ENCODE results near the gene TRERF1.
"Not testable (repeated sequence)": the region's sequence is repeated elsewhere in the genome, so short reads cannot be mapped to it uniquely, and the experiment has no call there.

TRERF1 gene

GRCh38 chr6:42454428-42454791 lies 2.7 kb upstream of the TRERF1 start:
- Mint-ChIP-seq H3K9me3 (no peaks in the 10 kb centered on the region), H3K36me3 (no peaks in the 10 kb centered on the region), H3K4me3 (peak overlapping the region; percentile 94), H3K27ac (no peak overlapping the region), H3K4me1 (peaks cover 20% of the 10 kb centered on the region)
- DNase-seq (ENCODE audit: low spot score in 2 of 2) (no peak), ATAC-seq (no peak)

DNA sequence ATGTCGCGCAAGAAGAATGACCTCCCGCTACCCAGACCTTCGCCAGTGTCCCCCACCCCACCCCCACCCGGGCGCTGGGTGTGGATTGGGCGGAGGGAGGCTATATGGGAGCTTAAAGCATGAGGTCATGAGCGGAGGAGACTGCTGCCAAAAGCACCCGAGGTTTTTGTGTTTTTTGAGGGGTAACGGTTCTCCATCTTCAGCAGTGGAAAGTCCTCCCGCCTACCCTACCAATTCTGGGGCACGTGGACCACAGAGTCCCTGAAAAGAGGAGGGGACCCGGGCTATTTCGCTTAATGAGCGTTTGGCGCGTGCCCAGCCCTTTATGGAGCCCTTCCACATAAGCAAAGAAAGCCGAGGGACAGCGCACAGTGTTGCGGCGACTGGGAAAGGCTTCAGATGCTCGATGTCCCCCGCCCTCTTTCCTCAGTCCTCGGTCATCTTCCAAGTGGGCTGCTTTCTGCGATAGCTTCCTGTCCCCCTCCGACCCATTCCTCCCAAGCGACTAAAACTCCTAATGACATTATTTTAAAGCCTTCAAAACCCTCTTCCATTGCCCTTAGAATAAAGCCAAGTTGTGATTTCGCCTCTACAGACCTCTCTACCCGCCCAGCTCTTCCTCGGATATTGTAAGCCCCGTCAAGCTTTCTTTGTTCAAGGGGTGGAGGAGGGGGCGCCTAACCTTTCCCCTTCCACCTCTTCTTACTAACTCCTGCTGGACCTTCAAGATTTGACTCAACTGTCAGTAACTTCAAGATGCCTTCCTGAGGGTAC lies 2.1 kb upstream of the TRERF1 start:
- Mint-ChIP-seq H3K9me3 (no peaks in the 10 kb centered on the region), H3K4me3 (peak overlapping the region; percentile 94), H3K27ac (no peak overlapping the region), H3K36me3 (peaks cover 2% of the 10 kb centered on the region), H3K4me1 (peaks cover 25% of the 10 kb centered on the region)
- DNase-seq (ENCODE audit: low spot score in 2 of 2) (peak in 1 of 2 donors; percentile 44), ATAC-seq (no peak)

- Mint-ChIP-seq H3K27ac (peak overlapping the region; percentile 92), H3K4me1 (peaks cover 32% of the 10 kb centered on the region), H3K9me3 (no peaks in the 10 kb centered on the region), H3K36me3 (peaks cover 9% of the 10 kb centered on the region), H3K4me3 (peak overlapping the region; percentile 94)
- DNase-seq (ENCODE audit: low spot score in 2 of 2), result peak; percentile 54 to 84
- peak; percentile 80 for ATAC-seq
Measured at GRCh38 chr6:42453031-42453653, 1.4 kb upstream of the TRERF1 start.

DNA sequence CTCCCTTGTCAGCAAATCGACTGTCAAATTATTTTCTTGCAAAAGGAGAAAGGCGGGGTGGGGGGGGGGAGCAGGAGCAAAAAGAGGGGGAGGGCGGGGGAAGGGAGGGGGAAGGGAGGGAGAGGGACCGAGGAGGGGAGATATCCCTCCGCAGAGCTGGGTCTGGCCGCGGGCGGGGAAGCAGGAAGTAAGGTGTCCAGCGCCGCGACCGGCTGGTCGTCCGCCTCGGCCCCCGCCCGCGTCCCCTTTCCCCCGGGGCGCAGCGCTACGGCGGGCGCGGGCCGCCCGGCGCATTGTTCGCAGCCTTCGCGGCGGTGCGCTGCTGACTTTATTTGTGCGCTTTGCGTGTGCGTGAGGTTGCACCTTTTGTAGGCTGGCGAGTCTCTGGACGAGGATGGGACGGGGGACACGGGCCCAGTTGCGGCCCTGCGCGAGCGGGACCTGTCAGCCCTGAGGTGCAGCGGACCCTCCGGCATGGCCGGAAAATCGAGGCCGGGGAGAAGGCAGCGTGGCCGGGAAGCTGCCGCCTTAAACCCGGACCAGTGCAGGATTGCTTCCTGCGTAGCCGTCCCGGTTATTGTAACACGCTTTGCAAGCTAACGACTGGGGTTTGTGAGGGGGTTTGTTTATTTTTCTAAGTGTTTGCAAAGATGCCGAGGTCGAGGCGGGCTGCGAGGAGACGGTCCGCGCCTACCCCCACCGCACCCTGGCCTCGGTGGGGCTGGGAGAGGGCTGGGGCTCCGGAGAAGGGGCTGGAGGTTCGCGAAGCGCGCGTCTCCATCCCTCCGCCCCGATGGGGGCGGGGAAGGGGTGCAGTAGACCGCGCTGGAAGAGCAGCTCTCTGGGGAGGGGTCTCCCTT lies 675 bp upstream of the TRERF1 start:
- DNase-seq (ENCODE audit: low spot score in 2 of 2) (peak; percentile 38 to 81), ATAC-seq (peak; percentile 59)
- Mint-ChIP-seq H3K36me3 (peaks cover 16% of the 10 kb centered on the region), H3K9me3 (no peaks in the 10 kb centered on the region), H3K4me3 (peak overlapping the region; percentile 94), H3K27ac (peak overlapping the region; percentile 92), H3K4me1 (peaks cover 40% of the 10 kb centered on the region)

- DNase-seq (ENCODE audit: low spot score in 2 of 2) (peak in 1 of 2 donors; percentile 76), ATAC-seq (peak; percentile 57)
- Mint-ChIP-seq H3K9me3 (no peaks in the 10 kb centered on the region), H3K27ac (peak overlapping the region; percentile 92), H3K4me3 (peak overlapping the region; percentile 94), H3K4me1 (peaks cover 53% of the 10 kb centered on the region), H3K36me3 (peaks cover 16% of the 10 kb centered on the region)
Measured at GRCh38 chr6:42450477-42451332, 1.0 kb downstream of the TRERF1 start.

- Mint-ChIP-seq H3K4me1 (peaks cover 60% of the 10 kb centered on the region), H3K9me3 (no peaks in the 10 kb centered on the region), H3K36me3 (peaks cover 16% of the 10 kb centered on the region), H3K27ac (peak overlapping the region; percentile 92), H3K4me3 (peak overlapping the region; percentile 94)
- DNase-seq (ENCODE audit: low spot score in 2 of 2) (no peak), ATAC-seq (peak; percentile 0)
Measured at GRCh38 chr6:42449917-42450476, 1.7 kb downstream of the TRERF1 start.

DNA sequence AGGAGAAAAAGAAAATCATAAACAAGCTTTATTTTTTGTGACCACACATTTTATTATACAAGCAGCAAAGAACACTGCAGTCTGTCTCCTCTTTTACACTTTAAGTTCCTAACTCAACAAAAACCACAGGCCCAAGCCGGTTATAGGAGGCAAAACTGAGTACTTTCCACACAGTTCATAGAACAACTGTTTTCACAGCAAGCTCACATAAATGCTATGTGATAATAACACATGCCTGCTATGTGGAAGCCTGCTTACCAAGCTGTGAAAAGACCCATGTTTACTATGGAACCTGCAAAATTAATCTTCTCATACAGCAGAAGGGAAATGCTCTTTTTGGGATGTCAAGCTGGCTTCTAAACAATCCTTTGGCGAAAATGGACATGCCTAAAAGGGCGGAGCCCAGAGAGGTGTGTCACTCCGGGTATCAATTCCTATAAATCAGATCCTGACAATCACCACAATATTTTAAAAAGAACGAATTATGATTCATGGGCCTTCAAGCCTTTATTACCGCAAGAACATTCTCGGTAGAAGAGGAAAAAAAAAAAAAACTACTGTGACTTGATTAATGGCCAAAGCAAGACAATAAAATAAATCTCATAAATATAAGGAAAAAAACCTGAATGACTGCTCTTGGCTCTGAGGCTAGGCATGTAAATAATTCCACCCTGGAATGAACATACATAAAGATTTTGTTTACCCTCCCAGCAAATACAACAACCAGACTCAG lies 2.6 kb downstream of the TRERF1 start:
- DNase-seq (ENCODE audit: low spot score in 2 of 2) (no peak), ATAC-seq (no peak)
- H3K4me1 Mint-ChIP-seq, result peaks cover 66% of the 10 kb centered on the region
- peaks cover 16% of the 10 kb centered on the region for H3K36me3 Mint-ChIP-seq
- no peaks in the 10 kb centered on the region for H3K9me3 Mint-ChIP-seq
- H3K27ac Mint-ChIP-seq, result peak overlapping the region; percentile 92
- H3K4me3 Mint-ChIP-seq, result peak overlapping the region; percentile 94

DNA sequence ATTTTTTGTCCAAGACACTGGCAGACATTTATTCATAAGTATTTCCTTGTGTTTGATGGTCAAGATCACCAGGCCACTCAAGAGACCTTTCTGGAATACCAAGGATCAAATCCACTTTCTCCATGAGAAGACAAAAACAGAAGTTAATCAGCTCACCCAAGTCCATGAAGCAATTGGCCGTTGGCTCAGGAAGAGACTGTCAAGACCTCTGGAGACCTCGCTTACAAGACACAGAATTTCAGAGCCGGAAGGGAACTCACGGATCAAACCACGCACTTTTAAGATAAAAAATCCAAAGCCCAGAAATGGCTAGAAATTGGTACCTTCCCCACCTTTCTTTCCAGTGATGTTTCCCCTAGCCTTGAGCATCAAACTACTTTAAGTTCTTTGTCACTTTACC lies 3.3 kb downstream of the TRERF1 start:
- H3K27ac Mint-ChIP-seq, result peak overlapping the region; percentile 92
- H3K36me3 Mint-ChIP-seq, result peaks cover 16% of the 10 kb centered on the region
- DNase-seq (ENCODE audit: low spot score in 2 of 2) (no peak), ATAC-seq (no peak)
- H3K4me3 Mint-ChIP-seq, result peak overlapping the region; percentile 94
- H3K4me1 Mint-ChIP-seq, result peaks cover 68% of the 10 kb centered on the region
- no peaks in the 10 kb centered on the region for H3K9me3 Mint-ChIP-seq

- Mint-ChIP-seq H3K4me3 (peak overlapping the region; percentile 94), H3K4me1 (peaks cover 77% of the 10 kb centered on the region)
Measured at GRCh38 chr6:42446996-42447395, 4.7 kb downstream of the TRERF1 start.

GRCh38 chr6:42446370-42446769 lies 5.4 kb downstream of the TRERF1 start:
- peaks cover 83% of the 10 kb centered on the region for H3K4me1 Mint-ChIP-seq
- no peaks in the 10 kb centered on the region for H3K9me3 Mint-ChIP-seq
- peak overlapping the region; percentile 94 for H3K4me3 Mint-ChIP-seq
- no peak for ATAC-seq
- H3K36me3 Mint-ChIP-seq, result peaks cover 16% of the 10 kb centered on the region
- peak overlapping the region; percentile 92 for H3K27ac Mint-ChIP-seq
- no peak for DNase-seq (ENCODE audit: low spot score in 2 of 2)

More at GRCh38 chr6:42446996-42447395, 4.7 kb downstream of the TRERF1 start:
- Mint-ChIP-seq H3K36me3 (peaks cover 16% of the 10 kb centered on the region), H3K9me3 (no peaks in the 10 kb centered on the region), H3K27ac (peak overlapping the region; percentile 92)
- ATAC-seq (no peak), DNase-seq (ENCODE audit: low spot score in 2 of 2) (no peak)

- DNase-seq (ENCODE audit: low spot score in 2 of 2); H3K9me3 Mint-ChIP-seq; ATAC-seq: not testable (repeated sequence)
- peak overlapping the region; percentile 92 for H3K27ac Mint-ChIP-seq
- peaks cover 87% of the 10 kb centered on the region for H3K4me1 Mint-ChIP-seq
- peak overlapping the region; percentile 94 for H3K4me3 Mint-ChIP-seq
- peaks cover 19% of the 10 kb centered on the region for H3K36me3 Mint-ChIP-seq
Measured at GRCh38 chr6:42445955-42446354, 5.8 kb downstream of the TRERF1 start.

DNA sequence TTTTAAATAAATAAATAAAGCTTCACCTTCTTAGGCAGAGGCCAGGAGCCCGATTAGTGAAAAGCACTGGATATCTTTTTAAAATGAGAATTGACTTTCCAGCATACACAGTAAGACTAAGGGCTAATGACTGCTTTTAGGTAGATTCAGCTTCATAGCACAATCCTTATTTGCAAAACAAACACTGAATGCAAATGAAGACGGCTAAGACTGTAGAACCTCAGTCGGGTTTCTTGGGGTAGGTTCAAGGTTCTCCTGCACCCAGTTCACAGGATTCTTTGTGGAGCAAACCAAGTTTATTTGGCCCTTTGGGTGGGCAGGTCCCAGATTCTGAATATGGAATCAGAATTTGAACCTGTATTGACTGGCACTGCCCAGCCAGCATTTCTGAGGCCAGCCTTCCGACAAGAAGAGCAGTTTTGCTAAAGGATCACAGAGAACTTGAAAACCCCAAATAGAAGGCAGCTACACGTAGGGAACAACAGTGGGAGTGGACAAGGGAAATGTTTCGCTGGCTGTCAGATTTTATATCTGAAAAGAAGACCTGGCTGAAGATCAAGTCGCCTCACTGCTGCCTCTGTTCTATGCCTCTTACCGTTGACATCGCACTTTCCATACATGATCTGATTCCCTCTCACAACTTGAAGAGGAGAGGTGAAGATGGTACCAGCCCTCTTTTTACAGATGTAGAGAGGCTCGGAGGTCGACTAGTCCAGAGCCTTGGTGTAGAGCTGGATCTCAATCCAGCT lies 8.2 kb downstream of the TRERF1 start:
- Mint-ChIP-seq H3K36me3 (peaks cover 18% of the 10 kb centered on the region), H3K27ac (peak overlapping the region; percentile 92), H3K4me1 (peaks cover 79% of the 10 kb centered on the region), H3K4me3 (peak overlapping the region; percentile 94), H3K9me3 (no peaks in the 10 kb centered on the region)
- ATAC-seq (peak; percentile 24), DNase-seq (ENCODE audit: low spot score in 2 of 2) (no peak)

- H3K9me3 Mint-ChIP-seq, result no peaks in the 10 kb centered on the region
- ATAC-seq (peak; percentile 95), DNase-seq (ENCODE audit: low spot score in 2 of 2) (no peak)
- H3K36me3 Mint-ChIP-seq, result peaks cover 17% of the 10 kb centered on the region
- peak overlapping the region; percentile 67 for H3K4me3 Mint-ChIP-seq
- H3K27ac Mint-ChIP-seq, result peak overlapping the region; percentile 92
- peaks cover 65% of the 10 kb centered on the region for H3K4me1 Mint-ChIP-seq
Measured at GRCh38 chr6:42441697-42442081, 10.0 kb downstream of the TRERF1 start.
